ENCODE data around the gene RUNX2. TPM values are rescaled to one million over a fixed set of nuclear protein-coding genes. Genes with fewer than 3 reads are reported as not detected.

The RUNX2 gene
- total RNA-seq, 1 experiment from 2014 or later, result 7.0 TPM

GRCh38 chr6:45590696-45591184, 262.6 kb downstream of the RUNX2 start:
- no TSS peak for BruUV-seq (replicated peaks)
- H3K27ac ChIP-seq (ENCODE audit: low read length), result no peak overlapping the region
- TF ChIP-seq CTCF (IDR thresholded peaks at IDR 0.05) (no peak), SIN3A (IDR thresholded peaks at IDR 0.05; ENCODE audit: borderline replicate concordance, insufficient read depth, low read depth, low read length) (no peak), POLR2AphosphoS5 (IDR thresholded peaks at IDR 0.05; ENCODE audit: low read depth, low read length) (no peak), TCF7L2 (IDR thresholded peaks at IDR 0.05; ENCODE audit: low read depth, low read length) (no peak), REST (IDR thresholded peaks at IDR 0.05; ENCODE audit: insufficient read depth in 1 of 2, low read depth in 2 of 2, low read length in 1 of 2) (no peak)
- H3K9me3 ChIP-seq (ENCODE audit: control insufficient read depth, insufficient read depth, low read depth, low read length), result no peaks in the 10 kb centered on the region
- no peak overlapping the region for H3K4me3 ChIP-seq (ENCODE audit: low read depth in 2 of 2, low read length in 2 of 2)
- H3K36me3 ChIP-seq (ENCODE audit: control insufficient read depth, insufficient read depth, low read length), result no peaks in the 10 kb centered on the region
- intact Hi-C loops (cut with micrococcal nuclease; ENCODE audit: unreplicated experiment) (no loop called here), in situ Hi-C loops (cut with HindIII; ENCODE audit: low pct_unique_long_range_greater_than_20kb, low sequenced_read_pairs) (no loop called here)
- H3K4me1 ChIP-seq (ENCODE audit: control insufficient read depth, insufficient read depth, low read length), result peaks cover 8% of the 10 kb centered on the region; the same call in 1 of the 2 replicates
- DNase-seq (ENCODE audit: low read depth, low spot score) (no peak), ATAC-seq (no peak)
- CTCF ChIA-PET, result no interaction called here
- POLR2A ChIA-PET, result no interaction called here
- no peaks in the 10 kb centered on the region for H3K27me3 ChIP-seq (ENCODE audit: control insufficient read depth, insufficient read depth, low read length)

GRCh38 chr6:45591306-45591705, 263.2 kb downstream of the RUNX2 start:
- Histone ChIP-seq H3K36me3 (ENCODE audit: control insufficient read depth, insufficient read depth, low read length) (no peaks in the 10 kb centered on the region), H3K27me3 (ENCODE audit: control insufficient read depth, insufficient read depth, low read length) (no peaks in the 10 kb centered on the region), H3K4me1 (ENCODE audit: control insufficient read depth, insufficient read depth, low read length) (peaks cover 8% of the 10 kb centered on the region; the same call in 1 of the 2 replicates), H3K9me3 (ENCODE audit: control insufficient read depth, insufficient read depth, low read depth, low read length) (no peaks in the 10 kb centered on the region), H3K27ac (ENCODE audit: low read length) (no peak overlapping the region), H3K4me3 (ENCODE audit: low read depth in 2 of 2, low read length in 2 of 2) (no peak overlapping the region)
- DNase-seq (ENCODE audit: low read depth, low spot score) (no peak), ATAC-seq (no peak)
- TF ChIP-seq SIN3A (IDR thresholded peaks at IDR 0.05; ENCODE audit: borderline replicate concordance, insufficient read depth, low read depth, low read length) (no peak), TCF7L2 (IDR thresholded peaks at IDR 0.05; ENCODE audit: low read depth, low read length) (no peak), REST (IDR thresholded peaks at IDR 0.05; ENCODE audit: insufficient read depth in 1 of 2, low read depth in 2 of 2, low read length in 1 of 2) (no peak), CTCF (IDR thresholded peaks at IDR 0.05) (no peak), POLR2AphosphoS5 (IDR thresholded peaks at IDR 0.05; ENCODE audit: low read depth, low read length) (no peak)
- intact Hi-C loops (cut with micrococcal nuclease; ENCODE audit: unreplicated experiment), result no loop called here
- in situ Hi-C loops (cut with HindIII; ENCODE audit: low pct_unique_long_range_greater_than_20kb, low sequenced_read_pairs), result no loop called here
- POLR2A ChIA-PET, result no interaction called here
- CTCF ChIA-PET, result no interaction called here
- BruUV-seq (replicated peaks), result no TSS peak
